ENCODE data around the gene MICALL2.
A peak's percentile ranks its signal among the peaks of the same experiment; 100 is the strongest.

Gene MICALL2

DNA sequence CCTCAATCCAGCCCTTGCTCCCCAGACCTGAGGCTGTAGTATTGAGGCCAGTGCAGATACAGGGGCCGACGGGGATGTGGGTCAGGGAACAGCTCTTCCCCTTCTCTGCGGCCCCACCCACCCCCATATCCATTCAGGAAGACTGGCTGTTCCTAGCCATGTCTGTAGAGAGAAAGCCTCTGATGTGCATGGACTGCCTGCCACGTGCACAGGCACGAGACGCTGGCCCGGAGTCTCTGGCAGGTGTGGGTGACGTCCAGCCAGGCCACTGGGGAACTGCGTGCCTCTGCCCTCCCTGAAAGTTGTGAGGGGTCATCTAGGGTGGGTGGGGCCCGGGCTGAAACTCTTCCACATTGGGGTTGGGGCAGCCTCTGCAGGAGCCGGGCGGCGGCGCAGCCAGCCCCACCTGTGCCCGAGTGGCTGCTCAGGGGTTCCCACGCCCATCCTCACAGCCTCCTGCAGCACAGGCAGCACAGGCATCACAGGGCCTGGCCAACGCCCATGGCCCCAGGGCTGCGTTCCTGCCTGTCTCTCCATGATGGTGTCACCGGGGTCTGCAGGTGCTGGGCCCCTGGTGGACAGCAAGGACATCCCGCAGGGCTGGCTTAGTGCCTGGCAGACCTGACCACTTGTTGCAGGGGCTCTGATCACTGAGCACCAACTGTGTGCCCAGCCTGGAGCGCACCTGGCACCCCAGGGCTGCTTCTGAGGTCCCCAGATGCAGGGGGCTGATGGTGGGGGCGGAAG, 27.5 kb downstream of the MICALL2 start:
- DNase-seq, result no peak

DNA sequence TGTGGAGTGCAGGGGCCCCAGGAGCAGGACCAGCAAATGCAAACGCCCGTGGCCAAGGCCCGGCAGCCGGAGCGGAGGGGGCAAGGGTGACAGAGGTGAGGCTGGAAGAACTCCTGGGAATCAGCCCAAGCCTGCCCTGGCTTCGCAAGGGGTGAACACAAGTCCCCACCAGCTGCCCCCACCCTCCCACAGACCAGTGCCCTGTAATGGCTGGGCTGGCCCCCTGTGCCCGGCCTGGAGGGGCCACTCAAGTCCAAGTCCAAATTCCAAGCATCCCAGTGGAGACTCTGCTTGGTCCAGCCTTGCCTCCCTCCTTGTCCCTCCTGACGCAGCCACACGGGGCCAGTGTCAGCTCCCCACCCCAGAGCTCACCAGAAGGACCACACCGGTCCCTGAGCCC, 28.0 kb downstream of the MICALL2 start:
- DNase-seq, result no peak

- no peak for DNase-seq
Observed at GRCh38 chr7:1430056-1430845, 29.0 kb downstream of the MICALL2 start.

- DNase-seq, result no peak
Observed at GRCh38 chr7:1428941-1429501, 30.2 kb downstream of the MICALL2 start.

DNA sequence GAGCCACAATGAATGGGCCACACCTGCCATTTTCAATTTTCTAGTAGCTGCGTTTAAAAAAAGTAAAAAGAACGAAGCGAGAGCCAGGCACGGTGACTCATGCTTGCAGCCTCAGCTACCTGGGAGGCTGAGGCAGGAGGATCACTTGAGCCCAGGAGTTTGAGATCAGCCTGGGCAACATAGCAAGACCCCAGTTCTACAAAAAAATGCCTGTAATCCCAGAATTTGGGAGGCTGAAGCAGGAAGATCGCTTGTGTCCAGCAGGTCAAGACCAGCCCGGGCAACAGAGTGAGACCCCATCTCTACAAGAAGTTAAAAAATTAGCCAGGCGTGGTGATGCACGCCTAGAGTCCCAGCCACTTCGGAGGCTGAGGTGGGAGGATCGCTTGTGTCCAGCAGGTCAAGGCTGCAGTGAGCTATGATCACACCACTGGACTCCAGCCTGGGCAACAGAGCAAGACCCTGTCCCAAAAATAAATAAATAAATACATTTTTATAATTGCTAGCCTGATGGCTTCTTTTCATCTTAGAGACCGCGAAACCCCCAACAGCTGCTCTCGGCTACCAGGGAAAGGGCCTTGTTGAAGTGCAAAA, 32.1 kb downstream of the MICALL2 start:
- no peak for DNase-seq

DNA sequence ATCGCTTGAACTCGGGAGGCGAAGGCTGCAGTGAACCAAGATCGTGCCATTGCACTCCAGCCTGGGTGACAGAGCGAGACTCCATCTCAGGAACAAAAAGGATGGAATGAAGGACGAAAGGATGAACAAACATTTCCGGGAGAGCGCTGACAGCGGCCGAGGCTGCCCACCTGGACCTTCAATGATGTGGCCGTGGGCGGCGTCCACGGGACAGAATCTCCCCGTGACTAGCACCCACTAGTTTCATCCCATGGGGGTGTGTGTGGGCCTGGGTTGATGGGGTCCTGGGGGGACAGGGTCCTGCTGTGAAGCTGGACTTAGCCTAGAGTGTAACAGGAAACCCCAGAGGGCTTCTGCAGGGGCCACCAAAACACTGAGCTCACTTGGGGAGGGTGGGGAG, 32.8 kb downstream of the MICALL2 start:
- DNase-seq, result no peak

GRCh38 chr7:1425292-1426136, 33.8 kb downstream of the MICALL2 start:
- no peak for DNase-seq

DNA sequence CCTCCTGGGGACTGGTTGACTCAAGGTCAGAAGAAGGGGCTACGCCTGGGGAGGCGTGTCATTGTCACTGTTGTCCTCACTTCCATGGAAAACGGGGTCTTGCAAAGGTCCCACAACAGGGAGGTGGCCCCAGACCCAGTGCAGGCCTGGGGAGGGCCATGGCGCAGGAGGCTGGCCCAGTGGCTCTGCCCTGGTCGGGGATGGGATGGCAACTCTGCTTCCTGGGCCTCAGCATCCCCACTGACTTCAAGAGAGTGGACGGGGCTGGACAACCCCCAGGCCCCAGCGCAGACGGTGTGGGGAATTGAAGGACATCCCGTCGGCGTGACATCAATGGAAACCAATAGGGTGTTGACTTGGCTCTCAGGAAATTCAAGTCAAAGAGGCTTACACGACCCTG, 35.2 kb downstream of the MICALL2 start:
- no peak for DNase-seq

DNA sequence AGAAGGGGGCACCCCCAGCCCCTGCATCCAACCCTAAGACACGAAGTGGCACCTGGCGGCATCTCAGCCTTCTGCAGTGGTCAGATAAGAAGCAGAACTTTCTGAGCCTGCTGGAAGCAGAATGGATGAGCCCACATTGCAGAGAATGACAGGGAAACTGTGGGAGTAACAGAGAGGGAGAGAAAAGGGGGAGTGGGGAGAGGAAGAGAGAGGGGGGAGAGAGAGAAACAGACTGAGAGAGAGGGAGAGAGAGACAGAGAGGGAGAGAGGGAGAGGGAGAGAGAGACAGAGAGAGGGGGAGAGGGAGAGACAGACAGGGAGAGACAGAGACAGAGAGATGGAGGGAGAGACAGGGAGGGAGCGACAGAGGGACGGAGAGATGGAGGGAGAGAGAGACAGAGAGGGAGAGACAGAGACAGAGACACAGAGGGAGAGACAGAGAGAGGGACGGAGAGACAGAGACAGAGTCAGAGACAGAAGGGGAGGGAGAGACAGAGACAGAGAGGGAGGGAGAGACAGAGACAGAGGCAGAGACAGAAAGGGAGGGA, 35.9 kb downstream of the MICALL2 start:
- DNase-seq, result no peak

- DNase-seq, result peak; percentile 76
Observed at GRCh38 chr7:1422512-1423263, 36.6 kb downstream of the MICALL2 start.

DNA sequence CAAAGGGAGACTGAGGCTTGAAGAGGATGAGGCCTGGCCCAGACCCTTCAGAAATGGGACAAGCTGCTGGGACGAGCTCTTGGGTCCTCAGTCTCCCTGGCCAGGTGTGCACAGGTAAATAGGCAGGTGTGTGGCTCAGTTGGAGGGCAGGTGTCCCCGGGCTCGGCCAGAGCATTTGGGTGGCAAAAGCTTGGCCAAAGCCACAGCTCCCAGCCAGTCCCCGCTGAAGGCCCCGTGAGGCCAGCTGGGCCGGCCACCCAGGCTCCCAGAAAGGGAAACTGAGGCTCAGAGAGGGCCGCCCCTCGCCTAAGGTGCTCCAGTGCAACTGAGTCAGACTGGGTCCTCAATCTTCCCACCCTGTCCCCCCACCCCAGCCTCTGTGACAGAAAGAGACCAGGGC, 37.3 kb downstream of the MICALL2 start:
- DNase-seq, result no peak

DNA sequence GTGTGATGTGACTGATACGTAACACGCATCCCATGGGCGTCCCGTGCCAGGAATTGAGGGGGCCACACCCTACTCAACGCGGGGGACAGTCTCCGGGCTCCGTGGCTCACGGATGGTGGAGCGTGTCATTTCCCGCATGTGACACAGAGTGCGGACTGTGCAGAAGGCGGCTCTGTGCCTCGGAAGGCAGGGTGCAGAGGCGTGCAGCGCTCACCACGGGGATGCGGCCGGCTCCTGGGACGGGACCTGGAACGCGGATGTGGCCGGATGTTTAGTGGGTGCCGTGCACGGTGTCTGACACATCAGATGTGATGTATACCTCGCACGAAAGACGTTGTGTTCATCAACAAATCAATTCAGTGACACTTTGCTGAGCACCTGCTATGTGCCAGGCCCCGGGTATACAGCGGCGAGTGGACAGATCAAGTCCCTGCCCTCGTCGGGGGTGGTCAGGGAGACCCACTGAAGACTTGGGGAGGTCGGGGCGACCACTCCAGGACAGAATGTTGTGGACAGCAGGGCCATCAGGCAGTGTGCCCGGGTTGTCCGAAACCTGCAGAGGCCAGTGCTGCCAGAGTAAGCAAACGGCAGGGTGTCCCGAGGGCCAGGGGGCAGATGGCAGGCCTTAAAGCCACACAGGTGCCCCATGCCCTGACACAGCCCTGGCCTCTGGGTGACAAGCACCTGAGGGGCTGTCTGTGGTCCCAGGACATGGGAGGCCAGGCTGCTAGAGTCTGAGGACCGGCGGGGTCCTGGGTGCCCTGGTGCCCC, 38.1 kb downstream of the MICALL2 start:
- no peak for DNase-seq

DNA sequence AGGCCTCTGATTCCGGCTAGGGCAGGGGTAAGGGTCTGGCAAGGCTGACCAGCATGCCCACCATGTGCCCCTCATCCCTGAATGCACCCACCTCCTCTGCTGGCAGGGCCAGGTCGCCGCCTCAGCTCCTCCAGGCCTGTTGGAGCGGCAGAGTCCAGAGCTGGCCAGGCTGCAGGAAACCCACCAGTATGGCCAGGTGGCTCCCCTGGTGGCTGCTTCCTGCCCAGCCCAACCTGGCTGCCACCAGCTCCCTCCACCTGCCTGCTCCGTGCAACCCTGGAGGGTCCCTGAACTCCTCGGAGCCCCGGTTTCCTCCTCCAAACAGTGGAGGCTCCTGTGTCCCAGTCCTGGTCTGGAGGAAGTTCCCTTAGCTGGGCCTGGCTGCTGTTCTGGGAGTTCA, 39.6 kb downstream of the MICALL2 start:
- DNase-seq, result no peak

DNA sequence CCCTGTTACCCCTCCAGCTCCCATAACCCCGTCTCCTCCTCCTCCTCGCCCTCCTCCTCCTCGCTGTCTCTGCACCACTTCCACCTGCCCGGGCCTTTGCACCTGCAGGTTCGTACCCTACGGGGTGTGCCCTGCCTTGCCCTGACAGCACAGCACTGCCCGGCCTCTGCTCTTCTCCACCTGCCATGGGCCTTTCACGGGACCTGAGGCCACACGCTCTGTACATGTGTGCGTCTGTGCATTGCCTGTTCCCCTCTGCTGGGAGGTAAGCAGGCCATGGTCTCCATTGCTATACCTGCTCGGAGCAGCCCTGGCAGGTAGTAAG, 40.0 kb downstream of the MICALL2 start:
- no peak for DNase-seq

- DNase-seq, result peak; percentile 36
Observed at GRCh38 chr7:1418505-1419309, 40.6 kb downstream of the MICALL2 start.

GRCh38 chr7:1415389-1415990, 43.8 kb downstream of the MICALL2 start:
- no peak for DNase-seq

DNA sequence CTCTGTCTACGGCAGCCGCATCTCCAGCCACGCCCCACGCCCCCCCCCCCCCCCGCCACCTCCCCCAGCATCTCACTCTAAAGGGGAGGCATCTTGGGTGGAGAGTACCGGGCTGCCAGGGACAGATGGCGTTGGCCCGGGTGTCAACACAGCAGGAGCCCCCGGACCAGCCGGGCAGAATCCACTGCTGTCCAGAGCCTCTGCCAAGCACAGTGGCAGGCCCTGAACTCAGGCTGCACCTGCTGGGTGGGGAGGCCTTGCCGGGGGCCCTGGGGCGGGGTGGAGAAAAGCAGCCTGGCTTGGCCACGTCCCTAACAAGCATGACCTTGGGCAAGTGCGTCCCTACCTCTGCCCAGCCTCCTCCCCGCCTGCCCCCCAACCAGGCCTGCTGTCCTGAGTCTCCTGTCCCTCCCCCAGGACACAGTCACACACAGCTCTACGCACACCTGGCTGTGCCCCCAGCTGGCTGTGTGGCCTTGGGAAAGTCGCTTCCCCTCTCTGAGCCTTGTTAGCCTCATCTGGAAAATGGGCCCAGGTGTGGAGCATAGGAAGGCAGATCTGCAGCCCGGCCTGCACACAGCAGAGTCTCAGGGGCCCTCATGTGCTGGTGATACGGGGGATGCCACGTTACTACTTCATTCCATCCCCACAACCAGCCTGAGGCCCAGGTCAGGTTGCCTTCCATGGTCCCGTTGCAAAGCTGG, 45.2 kb downstream of the MICALL2 start:
- DNase-seq, result peak; percentile 66

DNA sequence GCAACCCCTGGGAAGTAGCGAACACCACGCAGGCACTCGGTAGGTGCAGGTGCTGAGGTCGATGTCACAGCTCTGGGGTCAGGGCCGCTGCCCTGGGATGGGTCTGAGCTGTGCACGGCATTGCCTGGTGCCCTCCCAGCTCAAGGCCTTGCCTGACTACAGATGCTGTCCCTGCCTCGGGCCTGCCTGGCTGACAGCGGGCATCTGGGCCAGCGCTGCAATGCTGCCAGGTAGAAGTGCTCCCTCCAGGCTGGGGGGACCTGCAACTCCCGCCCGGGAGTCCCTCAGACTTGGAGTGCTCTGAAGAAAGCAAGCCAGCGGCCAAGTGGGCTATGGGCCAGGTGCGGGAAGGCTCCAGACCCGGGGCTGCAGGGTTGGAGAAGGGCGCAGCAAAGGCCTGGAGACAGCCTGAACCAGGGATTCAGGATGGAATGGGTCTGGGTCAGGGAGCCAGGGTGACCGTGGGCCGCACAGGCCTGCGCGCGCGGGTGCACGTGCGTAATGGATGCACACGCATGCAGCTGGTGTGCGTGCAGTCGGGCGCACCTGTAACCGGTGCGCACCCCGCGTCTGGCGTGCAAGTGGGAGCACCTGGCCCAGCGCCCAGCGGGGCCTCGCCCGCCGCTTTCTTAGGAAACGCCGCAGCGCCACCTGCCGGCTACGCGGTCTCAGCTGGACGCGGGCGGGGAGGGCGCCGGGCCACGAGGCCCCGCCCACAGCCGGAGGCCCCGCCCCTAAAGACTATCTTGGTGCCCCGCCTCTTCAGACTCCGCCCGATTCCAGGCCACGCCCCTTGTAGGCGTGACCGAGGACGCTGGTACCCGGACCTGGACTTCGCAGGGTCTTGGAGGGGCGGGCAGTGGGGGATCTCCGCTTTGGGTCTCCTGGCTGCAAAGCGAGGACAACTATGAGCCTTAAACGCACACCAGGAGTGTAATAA, 46.7 kb downstream of the MICALL2 start:
- DNase-seq, result peak; percentile 63

Data from DMS 273 treated with DMSO at 0.1 percent for 48 hours (cell line).